Measurements from ENCODE around the gene CRYL1.

CRYL1 gene

DNA sequence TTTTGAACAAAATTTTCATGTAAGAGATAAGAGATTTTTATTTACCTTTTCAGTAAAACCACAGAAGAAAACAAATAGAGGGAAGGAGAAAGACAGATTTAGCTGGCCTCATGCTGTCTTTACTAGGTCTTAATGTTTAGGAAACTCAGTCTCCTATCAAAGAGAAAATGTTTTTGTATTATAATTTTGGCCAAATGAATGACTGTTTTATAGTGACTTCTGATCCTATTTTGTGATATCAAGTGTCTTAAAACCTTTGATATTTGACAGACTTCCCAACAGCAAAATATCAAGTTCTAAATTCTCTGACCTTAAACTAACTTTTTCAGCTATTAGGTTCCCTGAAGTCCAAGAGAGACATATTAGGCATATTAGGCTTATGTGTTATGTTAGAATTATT lies 27.0 kb downstream of the CRYL1 start (continued):
- TF ChIP-seq, protein P1, sequence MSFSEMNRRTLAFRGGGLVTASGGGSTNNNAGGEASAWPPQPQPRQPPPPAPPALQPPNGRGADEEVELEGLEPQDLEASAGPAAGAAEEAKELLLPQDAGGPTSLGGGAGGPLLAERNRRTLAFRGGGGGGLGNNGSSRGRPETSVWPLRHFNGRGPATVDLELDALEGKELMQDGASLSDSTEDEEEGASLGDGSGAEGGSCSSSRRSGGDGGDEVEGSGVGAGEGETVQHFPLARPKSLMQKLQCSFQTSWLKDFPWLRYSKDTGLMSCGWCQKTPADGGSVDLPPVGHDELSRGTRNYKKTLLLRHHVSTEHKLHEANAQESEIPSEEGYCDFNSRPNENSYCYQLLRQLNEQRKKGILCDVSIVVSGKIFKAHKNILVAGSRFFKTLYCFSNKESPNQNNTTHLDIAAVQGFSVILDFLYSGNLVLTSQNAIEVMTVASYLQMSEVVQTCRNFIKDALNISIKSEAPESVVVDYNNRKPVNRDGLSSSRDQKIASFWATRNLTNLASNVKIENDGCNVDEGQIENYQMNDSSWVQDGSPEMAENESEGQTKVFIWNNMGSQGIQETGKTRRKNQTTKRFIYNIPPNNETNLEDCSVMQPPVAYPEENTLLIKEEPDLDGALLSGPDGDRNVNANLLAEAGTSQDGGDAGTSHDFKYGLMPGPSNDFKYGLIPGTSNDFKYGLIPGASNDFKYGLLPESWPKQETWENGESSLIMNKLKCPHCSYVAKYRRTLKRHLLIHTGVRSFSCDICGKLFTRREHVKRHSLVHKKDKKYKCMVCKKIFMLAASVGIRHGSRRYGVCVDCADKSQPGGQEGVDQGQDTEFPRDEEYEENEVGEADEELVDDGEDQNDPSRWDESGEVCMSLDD (tag by site-specific recombination; IDR thresholded peaks at IDR 0.05): no peak
- TF ChIP-seq ZNF707 (tag by site-specific recombination; IDR thresholded peaks at IDR 0.05) (no peak), ZNF530 (tag by site-specific recombination; IDR thresholded peaks at IDR 0.05; ENCODE audit: low read depth) (no peak), ZNF843 (tag by site-specific recombination; IDR thresholded peaks at IDR 0.05) (0 out of 2 replicates have a peak, but pooled peaks have one; percentile 25), ZNF558 (tag by site-specific recombination; IDR thresholded peaks at IDR 0.05) (no peak), ZSCAN23 (tag by site-specific recombination; IDR thresholded peaks at IDR 0.05) (no peak), ZBTB17 (tag by site-specific recombination; IDR thresholded peaks at IDR 0.05) (no peak)
- TF ChIP-seq, protein P2, sequence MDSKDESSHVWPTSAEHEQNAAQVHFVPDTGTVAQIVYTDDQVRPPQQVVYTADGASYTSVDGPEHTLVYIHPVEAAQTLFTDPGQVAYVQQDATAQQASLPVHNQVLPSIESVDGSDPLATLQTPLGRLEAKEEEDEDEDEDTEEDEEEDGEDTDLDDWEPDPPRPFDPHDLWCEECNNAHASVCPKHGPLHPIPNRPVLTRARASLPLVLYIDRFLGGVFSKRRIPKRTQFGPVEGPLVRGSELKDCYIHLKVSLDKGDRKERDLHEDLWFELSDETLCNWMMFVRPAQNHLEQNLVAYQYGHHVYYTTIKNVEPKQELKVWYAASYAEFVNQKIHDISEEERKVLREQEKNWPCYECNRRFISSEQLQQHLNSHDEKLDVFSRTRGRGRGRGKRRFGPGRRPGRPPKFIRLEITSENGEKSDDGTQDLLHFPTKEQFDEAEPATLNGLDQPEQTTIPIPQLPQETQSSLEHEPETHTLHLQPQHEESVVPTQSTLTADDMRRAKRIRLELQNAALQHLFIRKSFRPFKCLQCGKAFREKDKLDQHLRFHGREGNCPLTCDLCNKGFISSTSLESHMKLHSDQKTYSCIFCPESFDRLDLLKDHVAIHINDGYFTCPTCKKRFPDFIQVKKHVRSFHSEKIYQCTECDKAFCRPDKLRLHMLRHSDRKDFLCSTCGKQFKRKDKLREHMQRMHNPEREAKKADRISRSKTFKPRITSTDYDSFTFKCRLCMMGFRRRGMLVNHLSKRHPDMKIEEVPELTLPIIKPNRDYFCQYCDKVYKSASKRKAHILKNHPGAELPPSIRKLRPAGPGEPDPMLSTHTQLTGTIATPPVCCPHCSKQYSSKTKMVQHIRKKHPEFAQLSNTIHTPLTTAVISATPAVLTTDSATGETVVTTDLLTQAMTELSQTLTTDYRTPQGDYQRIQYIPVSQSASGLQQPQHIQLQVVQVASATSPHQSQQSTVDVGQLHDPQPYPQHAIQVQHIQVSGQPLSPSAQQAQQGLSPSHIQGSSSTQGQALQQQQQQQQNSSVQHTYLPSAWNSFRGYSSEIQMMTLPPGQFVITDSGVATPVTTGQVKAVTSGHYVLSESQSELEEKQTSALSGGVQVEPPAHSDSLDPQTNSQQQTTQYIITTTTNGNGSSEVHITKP (tag by site-specific recombination; IDR thresholded peaks at IDR 0.05): no peak
- TF ChIP-seq, protein P3, sequence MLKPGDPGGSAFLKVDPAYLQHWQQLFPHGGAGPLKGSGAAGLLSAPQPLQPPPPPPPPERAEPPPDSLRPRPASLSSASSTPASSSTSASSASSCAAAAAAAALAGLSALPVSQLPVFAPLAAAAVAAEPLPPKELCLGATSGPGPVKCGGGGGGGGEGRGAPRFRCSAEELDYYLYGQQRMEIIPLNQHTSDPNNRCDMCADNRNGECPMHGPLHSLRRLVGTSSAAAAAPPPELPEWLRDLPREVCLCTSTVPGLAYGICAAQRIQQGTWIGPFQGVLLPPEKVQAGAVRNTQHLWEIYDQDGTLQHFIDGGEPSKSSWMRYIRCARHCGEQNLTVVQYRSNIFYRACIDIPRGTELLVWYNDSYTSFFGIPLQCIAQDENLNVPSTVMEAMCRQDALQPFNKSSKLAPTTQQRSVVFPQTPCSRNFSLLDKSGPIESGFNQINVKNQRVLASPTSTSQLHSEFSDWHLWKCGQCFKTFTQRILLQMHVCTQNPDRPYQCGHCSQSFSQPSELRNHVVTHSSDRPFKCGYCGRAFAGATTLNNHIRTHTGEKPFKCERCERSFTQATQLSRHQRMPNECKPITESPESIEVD (tag by site-specific recombination; IDR thresholded peaks at IDR 0.05): peak; percentile 23; the same call in 1 of the 2 replicates

DNA sequence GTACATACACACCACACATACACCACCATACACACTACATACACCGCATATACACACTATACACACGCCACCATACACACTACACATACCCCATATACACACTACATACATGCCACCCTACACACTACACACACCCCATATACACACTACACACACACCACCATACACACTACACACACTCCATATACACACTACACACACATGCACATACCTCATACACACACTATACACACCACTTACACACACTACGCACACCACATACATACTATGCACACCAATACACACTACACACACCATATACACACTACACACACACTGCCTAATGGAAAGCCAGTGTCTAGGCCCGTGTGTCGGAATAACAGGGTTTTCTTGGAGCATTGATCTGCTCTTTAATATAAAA lies 27.5 kb downstream of the CRYL1 start:
- ChIA-PET POLR2A (no interaction called here), CTCF (interaction anchor here (0.8 kb wide), 1 partner anchor 979 kb away, joined by 3 read pairs; no protein-coding TSS in a partner anchor)
- Histone ChIP-seq H3K9me3 (ENCODE audit: control insufficient read depth, insufficient read depth, low read depth, low read length) (no peaks in the 10 kb centered on the region), H3K4me1 (ENCODE audit: control insufficient read depth, insufficient read depth, low read length) (no peaks in the 10 kb centered on the region), H3K27ac (ENCODE audit: extremely low read depth, low read depth, low read length) (no peak overlapping the region), H3K36me3 (ENCODE audit: control insufficient read depth in 2 of 2, insufficient read depth in 1 of 2, low read length in 2 of 2) (no peaks in the 10 kb centered on the region), H3K4me3 (ENCODE audit: low read depth, low read length) (no peak overlapping the region)
- TF ChIP-seq, protein P4, sequence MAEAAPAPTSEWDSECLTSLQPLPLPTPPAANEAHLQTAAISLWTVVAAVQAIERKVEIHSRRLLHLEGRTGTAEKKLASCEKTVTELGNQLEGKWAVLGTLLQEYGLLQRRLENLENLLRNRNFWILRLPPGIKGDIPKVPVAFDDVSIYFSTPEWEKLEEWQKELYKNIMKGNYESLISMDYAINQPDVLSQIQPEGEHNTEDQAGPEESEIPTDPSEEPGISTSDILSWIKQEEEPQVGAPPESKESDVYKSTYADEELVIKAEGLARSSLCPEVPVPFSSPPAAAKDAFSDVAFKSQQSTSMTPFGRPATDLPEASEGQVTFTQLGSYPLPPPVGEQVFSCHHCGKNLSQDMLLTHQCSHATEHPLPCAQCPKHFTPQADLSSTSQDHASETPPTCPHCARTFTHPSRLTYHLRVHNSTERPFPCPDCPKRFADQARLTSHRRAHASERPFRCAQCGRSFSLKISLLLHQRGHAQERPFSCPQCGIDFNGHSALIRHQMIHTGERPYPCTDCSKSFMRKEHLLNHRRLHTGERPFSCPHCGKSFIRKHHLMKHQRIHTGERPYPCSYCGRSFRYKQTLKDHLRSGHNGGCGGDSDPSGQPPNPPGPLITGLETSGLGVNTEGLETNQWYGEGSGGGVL (tag by site-specific recombination; IDR thresholded peaks at IDR 0.05): 0 out of 2 replicates have a peak, but pooled peaks have one; percentile 6
- peak; percentile 17; the same call in 1 of the 2 replicates for TF ChIP-seq ZNF239 (tag by site-specific recombination; IDR thresholded peaks at IDR 0.05)
- TF ChIP-seq, protein P5, sequence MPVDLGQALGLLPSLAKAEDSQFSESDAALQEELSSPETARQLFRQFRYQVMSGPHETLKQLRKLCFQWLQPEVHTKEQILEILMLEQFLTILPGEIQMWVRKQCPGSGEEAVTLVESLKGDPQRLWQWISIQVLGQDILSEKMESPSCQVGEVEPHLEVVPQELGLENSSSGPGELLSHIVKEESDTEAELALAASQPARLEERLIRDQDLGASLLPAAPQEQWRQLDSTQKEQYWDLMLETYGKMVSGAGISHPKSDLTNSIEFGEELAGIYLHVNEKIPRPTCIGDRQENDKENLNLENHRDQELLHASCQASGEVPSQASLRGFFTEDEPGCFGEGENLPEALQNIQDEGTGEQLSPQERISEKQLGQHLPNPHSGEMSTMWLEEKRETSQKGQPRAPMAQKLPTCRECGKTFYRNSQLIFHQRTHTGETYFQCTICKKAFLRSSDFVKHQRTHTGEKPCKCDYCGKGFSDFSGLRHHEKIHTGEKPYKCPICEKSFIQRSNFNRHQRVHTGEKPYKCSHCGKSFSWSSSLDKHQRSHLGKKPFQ (tag by site-specific recombination; IDR thresholded peaks at IDR 0.05): peak; percentile 99
- 0 out of 2 replicates have a peak, but pooled peaks have one; percentile 14 for TF ChIP-seq FEZF1 (tag by site-specific recombination; IDR thresholded peaks at IDR 0.05)
- TF ChIP-seq, protein P6, sequence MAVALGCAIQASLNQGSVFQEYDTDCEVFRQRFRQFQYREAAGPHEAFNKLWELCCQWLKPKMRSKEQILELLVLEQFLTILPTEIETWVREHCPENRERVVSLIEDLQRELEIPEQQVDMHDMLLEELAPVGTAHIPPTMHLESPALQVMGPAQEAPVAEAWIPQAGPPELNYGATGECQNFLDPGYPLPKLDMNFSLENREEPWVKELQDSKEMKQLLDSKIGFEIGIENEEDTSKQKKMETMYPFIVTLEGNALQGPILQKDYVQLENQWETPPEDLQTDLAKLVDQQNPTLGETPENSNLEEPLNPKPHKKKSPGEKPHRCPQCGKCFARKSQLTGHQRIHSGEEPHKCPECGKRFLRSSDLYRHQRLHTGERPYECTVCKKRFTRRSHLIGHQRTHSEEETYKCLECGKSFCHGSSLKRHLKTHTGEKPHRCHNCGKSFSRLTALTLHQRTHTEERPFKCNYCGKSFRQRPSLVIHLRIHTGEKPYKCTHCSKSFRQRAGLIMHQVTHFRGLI (tag by site-specific recombination; IDR thresholded peaks at IDR 0.05): no peak
- TF ChIP-seq ZNF610 (tag by site-specific recombination; IDR thresholded peaks at IDR 0.05; ENCODE audit: borderline replicate concordance): no peak
- TF ChIP-seq KLF7 (tag by site-specific recombination; IDR thresholded peaks at IDR 0.05; ENCODE audit: borderline replicate concordance): no peak
